ENCODE measurements around the gene FCHSD1. TPM values are rescaled to one million over a fixed set of nuclear protein-coding genes. Genes with fewer than 3 reads are reported as not detected.
"Not testable (repeated sequence)": the region's sequence is repeated elsewhere in the genome, so short reads cannot be mapped to it uniquely, and the experiment has no call there.

FCHSD1 gene
- total RNA-seq, 2 experiments from 2014 or later = 69.8 to 71.8 TPM

DNA sequence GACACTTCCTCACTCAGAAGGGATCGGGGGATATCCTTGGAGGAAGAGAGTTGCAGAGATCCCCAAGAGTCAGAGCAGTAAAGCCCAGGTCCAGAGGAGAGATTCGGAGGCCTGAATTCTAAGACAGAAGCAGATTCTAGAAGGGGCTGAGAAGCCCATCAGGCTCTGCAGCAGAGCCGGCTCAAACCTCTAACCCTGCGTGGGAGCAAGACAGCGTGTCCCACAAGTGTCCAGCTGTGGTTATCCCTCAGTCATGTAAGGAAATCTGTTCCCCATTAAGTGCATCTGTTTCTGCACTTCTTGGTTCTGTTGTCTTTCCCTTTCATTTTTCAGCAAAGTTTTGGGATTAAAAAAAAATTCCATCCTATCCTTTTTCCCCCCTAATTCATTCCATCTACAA, 27.6 kb downstream of the FCHSD1 start:
- no peak for DNase-seq
- CTCF ChIA-PET = interaction anchor here (0.7 to 4.8 kb wide), 9 partner anchors 10 to 106 kb away, joined by 3 to 80 read pairs (median 3); partner anchors contain the start of genes HDAC3 and RELL2
- no peak overlapping the region for H3K4me3 Mint-ChIP-seq
- H3K27me3 Mint-ChIP-seq = no peaks in the 10 kb centered on the region
- no peaks in the 10 kb centered on the region for H3K9me3 Mint-ChIP-seq
- POLR2A ChIA-PET = interaction anchor here (0.9 to 2.7 kb wide), 6 partner anchors 10 to 41 kb away, joined by 3 to 11 read pairs (median 4); partner anchors contain the start of genes HDAC3 and RELL2
- peaks cover 61% of the 10 kb centered on the region for H3K36me3 Mint-ChIP-seq (ENCODE audit: low read depth)
- peaks cover 28% of the 10 kb centered on the region for H3K4me1 Mint-ChIP-seq
- H3K27ac Mint-ChIP-seq = peak overlapping the region; percentile 78

DNA sequence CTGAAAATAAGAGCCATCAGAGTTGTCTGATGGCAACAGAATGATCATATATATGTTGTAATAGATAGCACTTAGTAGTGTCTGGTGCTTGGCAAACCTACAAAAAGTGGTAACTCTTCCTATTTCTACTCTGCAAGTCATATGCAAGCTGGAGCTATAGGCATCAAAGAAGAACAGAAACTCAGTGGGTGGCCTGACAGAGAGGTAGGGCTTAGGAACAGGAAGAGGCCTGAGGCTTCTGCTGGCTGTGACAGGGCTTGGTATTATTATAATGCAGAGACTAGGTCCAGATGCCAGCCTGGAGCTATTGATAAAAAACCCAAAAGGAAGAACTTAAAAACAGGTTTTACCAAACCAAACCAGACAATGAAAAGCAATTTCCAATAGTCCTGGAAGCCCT, 28.0 kb downstream of the FCHSD1 start:
- Mint-ChIP-seq H3K4me1 (peaks cover 28% of the 10 kb centered on the region), H3K27ac (peak overlapping the region; percentile 78), H3K36me3 (ENCODE audit: low read depth) (peaks cover 62% of the 10 kb centered on the region), H3K27me3 (no peaks in the 10 kb centered on the region), H3K4me3 (no peak overlapping the region), H3K9me3 (no peaks in the 10 kb centered on the region)
- DNase-seq = no peak
- POLR2A ChIA-PET = interaction anchor here (0.6 to 2.7 kb wide), 7 partner anchors 10 to 41 kb away, joined by 3 to 11 read pairs (median 4); partner anchors contain the start of genes HDAC3 and RELL2
- CTCF ChIA-PET = interaction anchor here (0.7 to 4.8 kb wide), 7 partner anchors 10 to 107 kb away, joined by 3 to 80 read pairs (median 3); partner anchors contain the start of genes HDAC3 and RELL2

DNA sequence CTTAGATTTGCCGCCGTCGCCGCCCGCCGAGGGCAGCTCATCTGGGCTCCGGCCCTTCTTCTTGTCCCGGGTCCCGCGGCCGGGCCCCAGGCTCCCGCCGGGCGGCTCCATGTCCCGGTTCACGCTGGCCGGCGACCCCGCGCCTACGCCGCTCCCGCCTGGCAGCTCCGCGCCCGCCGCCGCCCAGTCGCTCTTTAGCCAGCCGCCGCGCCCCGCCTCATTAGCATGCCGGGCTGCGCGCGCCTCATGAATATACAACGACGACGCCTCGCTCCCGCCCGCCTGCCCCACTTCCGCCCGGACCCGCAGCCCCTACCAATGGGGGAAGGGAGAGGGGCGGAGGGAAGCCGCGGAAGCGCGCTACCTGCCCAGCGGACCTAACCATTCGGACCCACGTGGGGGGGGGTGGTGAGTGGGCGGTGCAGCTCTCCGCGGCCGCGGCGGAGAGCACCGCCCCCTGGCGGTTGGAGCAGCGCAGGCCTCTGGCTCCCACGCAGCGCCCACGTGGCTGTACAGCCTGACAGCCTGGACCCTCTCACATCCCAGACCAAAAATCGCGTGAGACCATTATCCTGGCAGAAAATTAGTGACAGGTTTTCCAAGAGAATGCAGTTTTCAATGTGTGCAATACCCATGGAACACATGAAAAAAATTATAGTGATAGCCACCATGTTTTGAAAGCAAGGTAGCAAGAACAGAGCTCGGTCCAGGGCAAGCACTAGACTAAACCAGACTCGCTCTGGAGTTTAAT, 32.2 kb downstream of the FCHSD1 start, which contains the start of gene DIAPH1:
Gene DIAPH1 (minus strand): TSS at position 197 of the 751 bp plus-strand sequence. CDS start 86 bp downstream, at position 111.
- no peaks in the 10 kb centered on the region for H3K9me3 Mint-ChIP-seq
- CTCF ChIA-PET = interaction anchor here (0.7 to 7.7 kb wide), 23 partner anchors 8 to 305 kb away, joined by 3 to 436 read pairs (median 5); partner anchors contain the start of genes DELE1, FCHSD1, HDAC3 and PCDHGA12
- H3K4me1 Mint-ChIP-seq = peaks cover 53% of the 10 kb centered on the region
- peak within 1 kb of the TSS; percentile 100 for H3K4me3 Mint-ChIP-seq
- POLR2A ChIA-PET = interaction anchor here (0.6 to 5.0 kb wide), 17 partner anchors 11 to 1218 kb away, joined by 3 to 124 read pairs (median 5); partner anchors contain the start of genes FCHSD1, HDAC3, RELL2 and RNF14
- no peaks in the 10 kb centered on the region for H3K27me3 Mint-ChIP-seq
- peak within 1 kb of the TSS; percentile 92 for H3K27ac Mint-ChIP-seq
- DNase-seq = peak; percentile 98
- H3K36me3 Mint-ChIP-seq (ENCODE audit: low read depth) = peaks cover 62% of the 10 kb centered on the region

DNA sequence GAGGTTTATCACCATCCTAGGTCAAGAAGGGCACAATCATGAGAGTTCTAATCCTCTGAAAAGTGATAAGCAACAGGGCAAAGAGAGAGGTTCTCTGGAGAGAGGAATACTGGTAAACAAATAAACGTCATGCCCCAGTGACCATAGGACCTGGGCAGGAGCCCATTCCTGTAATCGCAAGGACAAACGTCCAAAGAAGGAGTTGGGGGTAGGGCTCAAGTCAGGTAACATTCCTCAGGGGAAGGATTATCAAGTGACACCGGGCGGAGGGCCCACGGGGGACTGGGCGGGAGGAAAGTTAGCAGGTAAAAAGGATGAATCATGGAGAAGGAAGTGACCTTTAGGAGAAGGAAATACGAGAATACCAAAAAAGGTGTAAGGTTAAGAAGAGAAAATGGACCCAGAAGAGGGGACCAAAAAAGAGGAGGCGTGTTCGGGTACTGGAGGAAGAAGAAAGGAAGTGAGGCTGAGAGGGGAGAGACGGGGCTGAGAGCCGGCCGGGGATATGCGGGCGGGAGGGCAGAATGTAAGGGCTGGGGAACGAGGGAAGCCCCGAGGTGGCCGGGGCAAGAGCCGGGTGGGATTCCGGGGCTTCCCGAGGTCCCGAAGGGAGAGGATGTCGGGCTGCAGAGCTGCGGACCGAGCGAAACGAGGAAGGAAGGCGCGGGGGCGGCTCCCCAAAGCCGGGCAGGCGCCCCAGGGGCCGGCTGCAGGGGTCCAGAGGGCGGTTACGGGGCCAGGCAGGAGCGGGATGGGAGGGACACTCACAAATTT, 33.0 kb downstream of the FCHSD1 start:
- Mint-ChIP-seq H3K4me1 (peaks cover 53% of the 10 kb centered on the region), H3K27ac (peak overlapping the region; percentile 92), H3K4me3 (peak overlapping the region; percentile 100), H3K36me3 (ENCODE audit: low read depth) (peaks cover 61% of the 10 kb centered on the region), H3K27me3 (no peaks in the 10 kb centered on the region), H3K9me3 (no peaks in the 10 kb centered on the region)
- ChIA-PET CTCF (interaction anchor here (0.7 to 7.7 kb wide), 21 partner anchors 9 to 1095 kb away, joined by 3 to 436 read pairs (median 5); partner anchors contain the start of genes DELE1, FCHSD1, HDAC3 and RELL2), POLR2A (interaction anchor here (0.7 to 5.0 kb wide), 18 partner anchors 10 to 351 kb away, joined by 3 to 124 read pairs (median 4); partner anchors contain the start of genes FCHSD1, HDAC3, RELL2 and RNF14)
- DNase-seq = peak; percentile 53

DNA sequence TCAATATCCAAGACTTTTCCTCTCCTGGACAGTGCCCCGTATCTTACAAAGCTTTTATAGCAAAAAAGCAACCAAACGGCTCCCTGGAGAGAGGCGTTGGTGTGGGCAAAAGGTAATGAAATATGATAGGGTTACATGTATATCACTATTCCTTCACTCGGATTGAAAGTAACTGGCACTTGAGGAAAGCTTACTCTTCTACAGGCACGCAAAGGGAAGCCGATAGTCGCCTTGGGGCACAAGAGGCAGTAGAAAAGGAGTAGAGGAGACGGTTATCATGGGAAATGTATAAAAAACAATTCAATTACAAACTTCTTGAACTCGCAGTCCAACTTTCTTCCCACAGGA, 33.6 kb downstream of the FCHSD1 start:
- Mint-ChIP-seq H3K4me1 (peaks cover 54% of the 10 kb centered on the region), H3K36me3 (ENCODE audit: low read depth) (peaks cover 63% of the 10 kb centered on the region)
- DNase-seq = no peak

DNA sequence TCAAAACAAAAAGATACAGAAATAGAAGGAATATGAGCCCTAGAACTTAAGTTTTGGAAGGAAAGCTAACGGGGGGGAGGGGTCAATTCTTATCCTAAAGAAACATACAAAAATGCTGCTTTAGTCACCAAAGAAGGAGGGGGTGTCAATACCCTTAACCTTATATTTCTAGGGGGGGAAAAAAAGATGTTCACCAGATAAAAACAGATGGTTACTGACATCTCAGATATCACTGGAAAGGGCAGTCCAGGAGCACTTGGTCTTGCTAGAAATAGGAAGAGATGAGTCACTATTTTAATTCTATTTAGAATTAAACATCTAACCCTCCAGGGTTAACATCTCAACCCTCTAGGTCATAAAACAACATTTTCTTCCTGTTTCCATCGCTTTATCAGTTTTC, 34.1 kb downstream of the FCHSD1 start:
- Mint-ChIP-seq H3K27me3 (no peaks in the 10 kb centered on the region), H3K4me3 (peak overlapping the region; percentile 100), H3K9me3 (no peaks in the 10 kb centered on the region), H3K36me3 (ENCODE audit: low read depth) (peaks cover 62% of the 10 kb centered on the region), H3K4me1 (peaks cover 55% of the 10 kb centered on the region), H3K27ac (peak overlapping the region; percentile 92)
- DNase-seq = no peak
- CTCF ChIA-PET = interaction anchor here (1.0 to 7.7 kb wide), 9 partner anchors 14 to 1096 kb away, joined by 3 to 436 read pairs (median 15); partner anchors contain the start of genes HDAC3 and RELL2
- POLR2A ChIA-PET = interaction anchor here (0.7 to 5.0 kb wide), 10 partner anchors 9 to 352 kb away, joined by 3 to 124 read pairs (median 26); partner anchors contain the start of genes HDAC3, RELL2 and RNF14

More for the DNA sequence above, 33.6 kb downstream of the FCHSD1 start:
- no peaks in the 10 kb centered on the region for H3K9me3 Mint-ChIP-seq
- H3K27me3 Mint-ChIP-seq = no peaks in the 10 kb centered on the region
- ChIA-PET POLR2A (interaction anchor here (1.1 to 5.0 kb wide), 10 partner anchors 10 to 352 kb away, joined by 3 to 124 read pairs (median 26); partner anchors contain the start of genes HDAC3, RELL2 and RNF14), CTCF (interaction anchor here (1.0 to 7.7 kb wide), 8 partner anchors 14 to 1096 kb away, joined by 3 to 436 read pairs (median 55); partner anchors contain the start of genes HDAC3 and RELL2)
- H3K4me3 Mint-ChIP-seq = peak overlapping the region; percentile 100
- peak overlapping the region; percentile 92 for H3K27ac Mint-ChIP-seq

DNA sequence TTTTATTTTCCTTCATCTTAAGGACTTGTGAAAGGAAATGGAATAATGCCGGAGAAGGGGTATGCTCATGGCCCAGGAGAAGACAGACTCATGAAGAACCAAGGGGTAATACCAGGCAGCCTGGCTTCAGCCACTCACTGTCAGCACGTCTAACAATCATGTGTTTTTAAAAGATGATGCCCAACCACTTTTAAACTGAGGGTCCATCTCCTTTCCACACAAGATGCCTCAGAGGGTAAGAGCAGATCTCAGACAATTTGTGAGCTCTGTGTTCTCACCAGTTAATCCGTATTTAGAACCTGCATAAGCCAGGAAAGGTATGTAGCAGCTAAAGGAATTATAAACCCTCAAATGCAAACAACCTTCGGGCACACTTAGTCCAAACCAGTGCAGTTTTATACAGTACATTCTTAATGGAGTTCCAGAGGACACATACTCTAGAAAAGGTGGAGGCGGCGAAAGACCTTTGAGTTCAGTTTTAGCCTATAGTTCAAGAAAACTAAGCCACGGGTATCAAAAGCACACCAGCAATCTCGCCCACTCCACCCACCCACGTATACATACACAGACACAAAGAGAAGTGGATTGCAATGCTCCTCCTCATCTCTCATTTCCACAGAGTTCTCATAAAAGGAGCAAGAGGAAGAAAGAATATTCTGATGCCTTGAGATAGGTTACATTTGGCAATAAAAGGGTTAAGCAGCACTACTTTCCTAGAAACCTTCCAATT, 35.1 kb downstream of the FCHSD1 start:
- DNase-seq = no peak
- Mint-ChIP-seq H3K27me3 (no peaks in the 10 kb centered on the region), H3K36me3 (ENCODE audit: low read depth) (peaks cover 60% of the 10 kb centered on the region), H3K9me3 (no peaks in the 10 kb centered on the region), H3K4me1 (peaks cover 57% of the 10 kb centered on the region), H3K27ac (peak overlapping the region; percentile 92), H3K4me3 (peak overlapping the region; percentile 100)
- ChIA-PET CTCF (interaction anchor here (0.7 to 7.7 kb wide), 8 partner anchors 13 to 52 kb away, joined by 3 to 436 read pairs (median 50); partner anchors contain the start of genes HDAC3 and RELL2), POLR2A (interaction anchor here (0.7 to 5.0 kb wide), 6 partner anchors 8 to 28 kb away, joined by 3 to 124 read pairs (median 78); partner anchors contain the start of genes HDAC3 and RELL2)

DNA sequence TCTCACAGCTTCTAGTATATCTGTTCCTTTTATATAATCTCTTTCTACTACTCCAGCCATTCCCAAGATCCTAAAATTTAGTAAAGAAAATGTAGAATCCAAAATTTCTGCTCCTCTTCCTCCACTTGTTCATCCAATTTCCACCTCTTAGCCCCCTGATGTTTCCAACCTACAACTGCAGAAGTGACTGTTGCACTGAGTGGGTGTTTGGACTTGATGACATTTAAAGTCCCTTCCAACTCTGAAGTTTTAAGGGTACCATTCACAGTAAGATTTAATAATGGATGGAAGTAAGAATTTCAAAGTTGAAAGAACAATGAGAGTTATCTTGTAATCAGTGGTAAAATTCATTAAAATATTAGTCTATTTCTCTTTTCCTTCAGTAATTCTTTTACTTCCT, 37.9 kb downstream of the FCHSD1 start:
- H3K36me3 Mint-ChIP-seq (ENCODE audit: low read depth) = peaks cover 72% of the 10 kb centered on the region
- no peak overlapping the region for H3K4me3 Mint-ChIP-seq
- no peak for DNase-seq
- POLR2A ChIA-PET = interaction anchor here (1.4 to 1.5 kb wide), 2 partner anchors 8 to 21 kb away, joined by 8 to 12 read pairs; no protein-coding TSS in a partner anchor
- peaks cover 72% of the 10 kb centered on the region for H3K4me1 Mint-ChIP-seq
- no peaks in the 10 kb centered on the region for H3K27me3 Mint-ChIP-seq
- CTCF ChIA-PET = interaction anchor here (0.9 to 7.7 kb wide), 3 partner anchors 9 to 21 kb away, joined by 3 to 198 read pairs (median 20); no protein-coding TSS in a partner anchor
- H3K9me3 Mint-ChIP-seq = no peaks in the 10 kb centered on the region
- peak overlapping the region; percentile 33 for H3K27ac Mint-ChIP-seq

DNA sequence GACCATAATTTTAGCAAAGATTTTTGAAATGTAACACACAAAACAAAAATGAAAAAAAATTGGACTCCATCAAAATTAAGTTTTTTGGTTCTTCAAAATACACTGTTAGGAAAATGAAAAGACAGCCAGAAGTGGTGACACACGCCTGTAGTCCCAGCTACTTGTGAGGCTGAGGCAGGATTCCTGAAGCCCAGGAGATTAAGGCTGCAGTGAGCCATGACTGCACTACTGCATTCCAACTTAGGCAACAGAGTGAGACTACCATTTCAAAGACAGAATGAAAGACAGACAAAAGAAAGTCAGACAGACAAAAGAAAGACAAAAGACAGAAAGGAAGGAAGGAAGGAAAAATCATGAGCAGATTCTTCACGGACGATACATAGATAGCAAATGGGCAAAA, 39.9 kb downstream of the FCHSD1 start:
- Mint-ChIP-seq H3K36me3 (ENCODE audit: low read depth) (peaks cover 62% of the 10 kb centered on the region), H3K27me3 (no peaks in the 10 kb centered on the region), H3K27ac (peak overlapping the region; percentile 3), H3K4me1 (peaks cover 80% of the 10 kb centered on the region), H3K4me3 (no peak overlapping the region), H3K9me3 (no peaks in the 10 kb centered on the region)
- DNase-seq = no peak
- POLR2A ChIA-PET = interaction anchor here (6.8 kb wide), 1 partner anchor 6 kb away, joined by 123 read pairs; the partner anchor contains the start of gene DIAPH1
- CTCF ChIA-PET = interaction anchor here (1.2 to 3.8 kb wide), 2 partner anchors 19 to 350 kb away, joined by 3 to 20 read pairs; no protein-coding TSS in a partner anchor

DNA sequence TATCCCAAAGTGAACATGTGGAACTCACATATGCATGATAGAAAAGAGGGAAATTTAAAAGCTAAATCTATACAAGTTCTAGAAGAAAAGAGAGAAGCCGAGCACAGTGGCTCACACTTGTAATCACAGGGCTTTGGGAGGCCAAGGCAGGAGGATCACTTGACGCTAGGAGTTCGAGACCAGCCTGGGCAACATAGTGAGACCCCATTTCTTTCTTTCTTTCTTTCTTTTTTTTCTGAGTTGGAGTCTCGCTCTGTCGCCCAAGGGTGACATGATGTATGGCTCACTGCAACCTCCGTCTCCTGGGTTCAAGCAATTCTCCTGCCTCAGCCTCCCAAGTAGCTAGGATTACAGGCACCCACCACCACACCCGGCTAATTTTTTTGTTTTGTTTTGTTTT, 41.3 kb downstream of the FCHSD1 start:
- ChIA-PET POLR2A (interaction anchor here (3.1 to 6.8 kb wide), 3 partner anchors 8 to 17 kb away, joined by 12 to 123 read pairs (median 41); partner anchors contain the start of gene DIAPH1), CTCF (interaction anchor here (1.1 to 14.6 kb wide), 5 partner anchors 7 to 351 kb away, joined by 3 to 198 read pairs (median 5); partner anchors contain the start of gene DIAPH1)
- peaks cover 77% of the 10 kb centered on the region for H3K4me1 Mint-ChIP-seq
- DNase-seq, H3K9me3 Mint-ChIP-seq, H3K27me3 Mint-ChIP-seq, H3K4me3 Mint-ChIP-seq: not testable (repeated sequence)
- H3K36me3 Mint-ChIP-seq (ENCODE audit: low read depth) = peaks cover 54% of the 10 kb centered on the region
- H3K27ac Mint-ChIP-seq = peak overlapping the region; percentile 47

DNA sequence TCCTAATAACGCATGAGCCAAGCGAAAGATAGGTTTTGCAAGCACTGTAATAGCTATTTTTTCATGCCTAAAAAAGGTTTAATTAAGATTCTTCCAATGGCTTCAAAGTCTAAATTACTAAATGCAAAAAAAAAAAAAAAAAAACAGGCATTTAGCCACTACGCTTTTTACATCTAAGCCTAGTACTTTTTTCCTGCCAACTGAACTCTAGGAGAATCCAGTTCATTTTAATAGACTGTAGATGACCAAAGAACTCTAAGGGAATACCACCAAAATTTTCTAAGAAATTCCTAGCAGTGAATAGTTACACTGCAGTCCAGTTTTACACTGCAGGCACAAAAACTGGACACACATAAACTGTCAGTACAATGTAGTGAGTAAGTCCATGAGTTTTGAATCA, 42.2 kb downstream of the FCHSD1 start:
- Mint-ChIP-seq H3K27ac (peak overlapping the region; percentile 94), H3K4me1 (peaks cover 77% of the 10 kb centered on the region), H3K9me3 (no peaks in the 10 kb centered on the region), H3K36me3 (ENCODE audit: low read depth) (peaks cover 53% of the 10 kb centered on the region), H3K4me3 (no peak overlapping the region), H3K27me3 (no peaks in the 10 kb centered on the region)
- DNase-seq = no peak
- ChIA-PET CTCF (interaction anchor here (0.6 to 14.6 kb wide), 10 partner anchors 8 to 352 kb away, joined by 3 to 198 read pairs (median 4); partner anchors contain the start of gene DIAPH1), POLR2A (interaction anchor here (0.7 to 6.8 kb wide), 7 partner anchors 9 to 1207 kb away, joined by 3 to 123 read pairs (median 7); partner anchors contain the start of genes ANKHD1, DELE1, DIAPH1 and HDAC3)

Measured in activated CD4-positive, alpha-beta memory T cell treated with anti-CD3 and anti-CD28 coated beads, Interleukin-2, amount 10 ng/mL, durations not matched to agents 7 days and 5 days (primary cell).